Tibial nerve (tissue), 4 donors: Measurements from ENCODE around the gene TIMM21. TPM values are rescaled to one million over a fixed set of nuclear protein-coding genes. Genes with fewer than 3 reads are reported as not detected.

Experiments used
- DNase-seq, 2 donors: peaks; one replicate each; pipeline ENCODE4 v3.0.0-alpha.2; 2019; ENCODE audit warnings: low spot score in 2 of 2
- H3K27ac ChIP-seq, 4 donors: fragments of 200-600 bp; sonication (generic) in 3 of 4; one replicate each; pipeline ENCODE4 v1.5.1; 2017 to 2019; ENCODE audit warnings: mild to moderate bottlenecking in 1 of 4
- H3K27me3 ChIP-seq, 2 donors: fragments of 200-600 bp; sonication (generic) in 1 of 2; one replicate each; pipeline versions ENCODE4 v1.5.1 to v1.6.0; 2017 to 2019
- H3K36me3 ChIP-seq, 3 donors: fragments of 200-600 bp; sonication (generic); one replicate each; pipeline ENCODE4 v1.5.1; 2018 to 2019
- H3K4me1 ChIP-seq, 4 donors: fragments of 200-600 bp; sonication (generic) in 3 of 4; one replicate each; pipeline ENCODE4 v1.5.1; 2017 to 2019
- H3K4me3 ChIP-seq, 4 donors: fragments of 200-600 bp; sonication (generic) in 3 of 4; one replicate each; pipeline ENCODE4 v1.5.1; 2017 to 2019; ENCODE audit warnings: mild to moderate bottlenecking in 1 of 4, moderate library complexity in 1 of 4
- H3K9me3 ChIP-seq, 4 donors: fragments of 200-600 bp; sonication (generic) in 3 of 4; one replicate each; pipeline ENCODE4 v1.5.1; 2017 to 2019
- CTCF ChIP-seq, 5 experiments: fragments of 200-600 bp in 3 of 5; fragments of 450-650 bp in 2 of 5; sonication (generic) in 3 of 5; IDR thresholded peaks; one replicate each; pipeline ENCODE4 v1.5.1; 2016 to 2019; ENCODE audit warnings: antibody characterized with exemption in 5 of 5, mild to moderate bottlenecking in 3 of 5, moderate library complexity in 2 of 5
- EP300 ChIP-seq, 2 donors: sonication (generic); formaldehyde crosslinking; IDR thresholded peaks; one replicate each; pipeline ENCODE4 v1.6.1; 2017; ENCODE audit warnings: antibody characterized with exemption in 2 of 2, mild to moderate bottlenecking in 1 of 2
- POLR2A ChIP-seq, 2 donors: fragments of 450-650 bp; IDR thresholded peaks; one replicate each; pipeline ENCODE4 v1.6.1; 2017; ENCODE audit warnings: antibody characterized with exemption in 2 of 2, mild to moderate bottlenecking in 2 of 2, moderate library complexity in 2 of 2
- WGBS, 2 donors: methylation state at CpG; one replicate each; pipeline ENCODE4 v1.1.5; 2018; 5-methylcytosine and 5-hydroxymethylcytosine counted together
- total RNA-seq, 4 donors: library from RNA; depleted of rRNA; stranded (reverse); fragments of >200 nt; gene quantifications; one replicate each; pipeline ENCODE4 v1.1.0, GENCODE V29; 2016

TIMM21 gene
- total RNA-seq, 4 donors from 2014 or later: 28.0 to 58.3 (median 33.6) TPM

DNA sequence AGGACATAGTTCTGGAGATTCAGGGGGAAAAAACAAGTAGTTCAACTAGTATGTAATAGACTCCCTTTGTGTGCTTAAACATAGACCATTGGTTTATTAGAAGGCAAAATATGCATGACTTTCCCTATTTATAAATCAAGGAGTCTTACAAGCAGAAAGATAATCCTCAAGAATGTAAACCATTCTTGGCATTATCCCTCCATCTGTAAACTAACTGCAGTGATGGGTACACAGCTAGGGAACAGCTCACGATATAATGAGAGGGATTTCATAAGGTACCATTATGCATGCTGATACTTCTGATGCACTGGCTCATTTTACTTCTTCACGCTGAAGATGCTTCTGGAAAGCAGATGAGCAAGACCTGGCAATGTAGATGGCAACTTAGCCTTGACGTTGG, 1.6 kb upstream of the TIMM21 start:
- Histone ChIP-seq H3K4me3 (peak overlapping the region in 1 of 4 donors; percentile 90), H3K4me1 (peaks cover 0 to 39% (median 15%) of the 10 kb centered on the region in 4 donors), H3K9me3 (no peaks in the 10 kb centered on the region), H3K27me3 (no peaks in the 10 kb centered on the region), H3K36me3 (peaks cover 0 to 8% (median 0%) of the 10 kb centered on the region in 3 donors), H3K27ac (peak overlapping the region in 2 of 4 donors; percentile 97 to 98)
- no peak for DNase-seq
- TF ChIP-seq CTCF (IDR thresholded peaks at IDR 0.05) (no peak), EP300 (IDR thresholded peaks at IDR 0.05) (no peak), POLR2A (IDR thresholded peaks at IDR 0.05) (no peak)
- 31 to 54% methylated on average over 3 of the region's 3 CpGs for WGBS, 2 donors

DNA sequence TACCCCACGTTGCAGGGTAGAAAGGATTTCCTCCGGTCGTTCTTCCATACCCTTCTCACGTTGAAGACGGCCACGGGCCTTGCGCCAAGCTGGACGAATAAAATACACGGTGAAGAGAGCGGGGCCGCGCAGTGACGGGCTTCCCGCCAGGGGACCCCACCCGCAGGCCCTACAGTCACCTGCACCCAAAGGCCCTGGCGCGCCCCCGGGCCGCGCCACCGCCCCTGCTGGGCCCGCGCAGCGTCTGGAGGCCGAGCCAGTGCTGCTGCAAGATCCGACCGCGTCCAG, 888 bp upstream of the TIMM21 start:
- H3K27ac ChIP-seq: peak overlapping the region; percentile 85 to 98 (median 93)
- 1 to 4% methylated on average over 8 to 15 of the region's 28 CpGs for WGBS, 2 donors

DNA sequence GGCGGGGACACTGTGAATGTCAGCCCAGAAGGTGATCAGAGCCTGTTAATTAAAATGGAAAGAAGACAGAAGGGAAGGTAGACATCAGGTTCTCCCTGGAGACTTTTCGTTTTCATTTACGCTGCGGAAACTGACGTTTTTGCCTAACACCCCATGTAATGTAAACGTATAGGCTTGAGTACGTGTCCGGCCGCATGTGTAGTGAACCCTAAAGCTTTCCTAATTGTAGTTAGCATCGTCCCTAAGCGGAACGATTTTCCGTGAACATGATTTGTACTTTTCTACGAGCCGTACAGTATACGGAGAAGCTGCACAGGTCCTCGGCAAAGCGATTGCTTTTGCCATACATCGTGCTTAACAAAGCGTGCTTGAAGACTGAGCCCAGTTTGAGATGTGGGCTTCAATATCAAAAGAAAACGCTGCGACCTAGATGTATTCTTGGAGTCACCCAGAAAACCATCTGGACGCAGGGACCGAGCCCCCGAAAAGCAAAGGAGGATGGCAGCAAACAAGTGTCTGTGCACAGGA, 284 bp downstream of the TIMM21 start:
- H3K4me1 ChIP-seq: peaks cover 0 to 57% (median 15%) of the 10 kb centered on the region in 4 donors
- peak overlapping the region; percentile 50 to 97 (median 92) for H3K4me3 ChIP-seq
- peak overlapping the region; percentile 36 to 98 (median 91) for H3K27ac ChIP-seq
- peaks cover 0 to 21% (median 0%) of the 10 kb centered on the region in 3 donors for H3K36me3 ChIP-seq
- H3K9me3 ChIP-seq: no peaks in the 10 kb centered on the region
- no peaks in the 10 kb centered on the region for H3K27me3 ChIP-seq
- no peak for DNase-seq
- TF ChIP-seq EP300 (IDR thresholded peaks at IDR 0.05): no peak
- TF ChIP-seq CTCF (IDR thresholded peaks at IDR 0.05): no peak
- TF ChIP-seq POLR2A (IDR thresholded peaks at IDR 0.05): no peak
- WGBS, 2 donors: 0% methylated on average over 25 of the region's 25 CpGs

More for the DNA sequence above, 888 bp upstream of the TIMM21 start:
- Histone ChIP-seq H3K9me3 (no peaks in the 10 kb centered on the region), H3K36me3 (peaks cover 0 to 15% (median 0%) of the 10 kb centered on the region in 3 donors), H3K27me3 (no peaks in the 10 kb centered on the region), H3K4me1 (peaks cover 0 to 45% (median 15%) of the 10 kb centered on the region in 4 donors), H3K4me3 (peak overlapping the region; percentile 50 to 97 (median 92))
- no peak for DNase-seq
- TF ChIP-seq POLR2A (IDR thresholded peaks at IDR 0.05) (no peak), CTCF (IDR thresholded peaks at IDR 0.05) (peak in 1 of 5 experiments; percentile 17)

DNA sequence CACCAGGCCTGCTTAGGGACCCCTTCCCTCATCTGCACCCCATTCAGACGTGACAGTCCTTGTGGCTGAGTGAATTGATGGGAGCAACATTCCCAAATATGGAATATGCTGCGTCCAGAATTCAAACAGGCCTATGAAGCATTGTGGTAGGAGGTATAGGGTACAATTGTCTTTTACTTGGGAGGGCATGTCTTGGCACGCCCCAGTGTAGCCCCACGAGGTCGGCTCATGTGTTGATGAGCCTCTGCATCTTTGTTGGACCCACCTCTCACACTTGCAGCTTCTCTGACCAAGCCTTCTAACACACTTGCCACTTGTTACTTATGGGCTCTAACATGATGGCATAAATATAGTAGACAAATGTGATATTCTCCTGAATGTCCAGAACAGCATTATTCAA, 1.6 kb downstream of the TIMM21 start:
- Histone ChIP-seq H3K4me3 (peak overlapping the region in 1 of 4 donors; percentile 3), H3K9me3 (no peaks in the 10 kb centered on the region), H3K27me3 (no peaks in the 10 kb centered on the region), H3K27ac (no peak overlapping the region), H3K4me1 (peaks cover 0 to 57% (median 15%) of the 10 kb centered on the region in 4 donors), H3K36me3 (peaks cover 0 to 31% (median 0%) of the 10 kb centered on the region in 3 donors)
- no peak for DNase-seq
- 76 to 78% methylated on average over 5 of the region's 5 CpGs for WGBS, 2 donors
- TF ChIP-seq EP300 (IDR thresholded peaks at IDR 0.05) (no peak), POLR2A (IDR thresholded peaks at IDR 0.05) (no peak), CTCF (IDR thresholded peaks at IDR 0.05) (no peak)

DNA sequence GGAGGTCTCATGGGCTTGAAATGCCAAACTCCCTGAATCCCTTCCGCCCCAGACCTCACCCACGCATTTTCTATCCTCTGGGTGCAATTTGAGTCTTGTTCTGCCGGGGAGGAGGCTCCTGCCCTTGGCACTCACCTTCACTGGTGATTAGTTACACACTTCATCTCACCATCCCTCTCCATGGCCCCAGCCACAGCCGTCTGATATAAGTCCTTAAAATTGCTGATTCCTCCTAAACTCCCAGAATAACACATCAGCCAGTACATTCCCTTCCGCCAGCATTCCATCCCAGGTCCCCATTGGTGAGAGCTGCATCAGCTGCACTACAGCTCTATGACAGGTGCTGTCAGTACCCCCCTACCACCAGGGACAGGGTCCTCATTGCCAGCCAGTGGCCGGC, 3.9 kb downstream of the TIMM21 start:
- Histone ChIP-seq H3K4me1 (peaks cover 0 to 49% (median 11%) of the 10 kb centered on the region in 4 donors), H3K9me3 (no peaks in the 10 kb centered on the region), H3K4me3 (no peak overlapping the region), H3K36me3 (peaks cover 2 to 55% (median 8%) of the 10 kb centered on the region in 3 donors), H3K27me3 (no peaks in the 10 kb centered on the region), H3K27ac (no peak overlapping the region)
- 70 to 74% methylated on average over 6 of the region's 6 CpGs for WGBS, 2 donors
- no peak for DNase-seq
- TF ChIP-seq EP300 (IDR thresholded peaks at IDR 0.05) (no peak), CTCF (IDR thresholded peaks at IDR 0.05) (no peak), POLR2A (IDR thresholded peaks at IDR 0.05) (no peak)
